Measurements from ENCODE around the gene FXN. TPM values are rescaled to one million over a fixed set of nuclear protein-coding genes. Genes with fewer than 3 reads are reported as not detected.

FXN gene
- total RNA-seq, 1 experiment from 2014 or later: 11.0 TPM

DNA sequence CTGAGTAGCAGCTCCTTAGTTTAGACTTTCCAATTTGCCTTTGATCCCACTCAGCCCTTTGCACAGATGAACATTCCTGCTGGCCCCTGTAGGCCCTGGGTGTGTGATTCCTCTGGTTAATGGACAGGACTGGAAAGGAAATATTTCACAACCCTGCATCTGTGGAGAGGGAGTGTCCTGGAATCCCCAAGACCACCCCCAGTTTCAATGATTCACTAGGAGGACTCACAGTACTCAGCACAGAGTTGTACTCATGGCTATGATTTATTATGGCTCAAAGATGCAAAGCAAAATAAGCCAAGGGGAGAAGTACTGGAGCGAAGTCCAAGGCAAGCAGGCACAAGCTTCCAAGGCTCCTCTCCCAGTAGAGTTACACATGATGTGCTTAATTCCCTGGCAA is 96.1 kb downstream of the FXN start:
- Histone ChIP-seq H3K36me3 (ENCODE audit: low read depth, low read length) (no peaks in the 10 kb centered on the region), H3K9me2 (replicated peaks; ENCODE audit: low read length) (no peaks in the 10 kb centered on the region), H3K27ac (ENCODE audit: low read length) (no peak overlapping the region), H3K27me3 (ENCODE audit: low read length) (no peaks in the 10 kb centered on the region), H4K20me1 (ENCODE audit: low read length) (no peaks in the 10 kb centered on the region), H2AFZ (ENCODE audit: low read length) (no peak overlapping the region), H3K4me1 (ENCODE audit: insufficient read depth, low read length) (peaks cover 21% of the 10 kb centered on the region), H3K9ac (ENCODE audit: low read length) (no peak overlapping the region), H3K4me3 (ENCODE audit: low read length) (no peak overlapping the region), H3K9me3 (ENCODE audit: low read length) (no peaks in the 10 kb centered on the region), H3K4me2 (ENCODE audit: low read length) (no peak overlapping the region; the same call in 1 of the 2 replicates), H3K79me2 (ENCODE audit: low read length) (peaks cover 82% of the 10 kb centered on the region), H3F3A (ENCODE audit: low read length, unreplicated experiment) (no peaks in the 10 kb centered on the region)
- no TSS peak for BruUV-seq (replicated peaks)
- ChIA-PET CTCF (interaction anchor here (0.6 kb wide), 1 partner anchor 81 kb away, joined by 4 read pairs; no protein-coding TSS in a partner anchor), POLR2A (ENCODE audit: unreplicated experiment) (interaction anchor here (0.6 kb wide), 1 partner anchor 9 kb away, joined by 3 read pairs; no protein-coding TSS in a partner anchor)
- peak; percentile 33 for DNase-seq
- TF ChIP-seq, protein P1, sequence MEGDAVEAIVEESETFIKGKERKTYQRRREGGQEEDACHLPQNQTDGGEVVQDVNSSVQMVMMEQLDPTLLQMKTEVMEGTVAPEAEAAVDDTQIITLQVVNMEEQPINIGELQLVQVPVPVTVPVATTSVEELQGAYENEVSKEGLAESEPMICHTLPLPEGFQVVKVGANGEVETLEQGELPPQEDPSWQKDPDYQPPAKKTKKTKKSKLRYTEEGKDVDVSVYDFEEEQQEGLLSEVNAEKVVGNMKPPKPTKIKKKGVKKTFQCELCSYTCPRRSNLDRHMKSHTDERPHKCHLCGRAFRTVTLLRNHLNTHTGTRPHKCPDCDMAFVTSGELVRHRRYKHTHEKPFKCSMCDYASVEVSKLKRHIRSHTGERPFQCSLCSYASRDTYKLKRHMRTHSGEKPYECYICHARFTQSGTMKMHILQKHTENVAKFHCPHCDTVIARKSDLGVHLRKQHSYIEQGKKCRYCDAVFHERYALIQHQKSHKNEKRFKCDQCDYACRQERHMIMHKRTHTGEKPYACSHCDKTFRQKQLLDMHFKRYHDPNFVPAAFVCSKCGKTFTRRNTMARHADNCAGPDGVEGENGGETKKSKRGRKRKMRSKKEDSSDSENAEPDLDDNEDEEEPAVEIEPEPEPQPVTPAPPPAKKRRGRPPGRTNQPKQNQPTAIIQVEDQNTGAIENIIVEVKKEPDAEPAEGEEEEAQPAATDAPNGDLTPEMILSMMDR (conservative IDR thresholded peaks at IDR 0.05; ENCODE audit: low read depth, low read length): no peak
- no peak for TF ChIP-seq EZH2phosphoT487 (IDR thresholded peaks at IDR 0.05; ENCODE audit: borderline replicate concordance, low read length)
- TF ChIP-seq EZH2 (IDR thresholded peaks at IDR 0.05; ENCODE audit: low read length, unreplicated experiment): no peak
- no peak for ATAC-seq
- intact Hi-C loops (cut with micrococcal nuclease): no loop called here

DNA sequence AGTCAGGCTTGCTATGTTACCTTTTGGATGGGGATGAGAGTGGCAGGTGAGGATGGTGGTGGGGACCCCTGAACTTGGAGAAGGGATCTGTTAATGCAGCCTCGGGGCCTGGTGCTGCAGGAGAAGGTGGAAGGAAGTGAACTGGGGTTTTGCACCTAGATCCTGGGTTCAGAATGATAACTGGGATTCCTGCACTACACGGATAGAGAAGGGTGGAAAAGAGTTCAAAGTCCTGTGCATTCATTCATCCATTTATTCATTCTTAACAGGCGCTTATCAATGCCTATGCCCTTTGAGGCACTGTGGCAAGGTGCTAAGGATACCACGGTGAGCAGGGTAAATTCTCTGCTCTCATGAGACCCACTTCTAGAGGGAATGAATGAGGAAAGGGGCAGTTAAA is 96.8 kb downstream of the FXN start:
- Histone ChIP-seq H3F3A (ENCODE audit: low read length, unreplicated experiment) (no peaks in the 10 kb centered on the region), H4K20me1 (ENCODE audit: low read length) (no peaks in the 10 kb centered on the region), H3K27me3 (ENCODE audit: low read length) (no peaks in the 10 kb centered on the region), H3K9me3 (ENCODE audit: low read length) (no peaks in the 10 kb centered on the region), H3K4me3 (ENCODE audit: low read length) (no peak overlapping the region), H3K9ac (ENCODE audit: low read length) (no peak overlapping the region), H3K36me3 (ENCODE audit: low read depth, low read length) (no peaks in the 10 kb centered on the region), H3K27ac (ENCODE audit: low read length) (no peak overlapping the region), H3K4me1 (ENCODE audit: insufficient read depth, low read length) (peaks cover 21% of the 10 kb centered on the region), H3K79me2 (ENCODE audit: low read length) (peaks cover 85% of the 10 kb centered on the region), H3K9me2 (replicated peaks; ENCODE audit: low read length) (no peaks in the 10 kb centered on the region), H3K4me2 (ENCODE audit: low read length) (no peak overlapping the region), H2AFZ (ENCODE audit: low read length) (no peak overlapping the region)
- ChIA-PET POLR2A (ENCODE audit: unreplicated experiment) (interaction anchor here (0.6 kb wide), 1 partner anchor 10 kb away, joined by 3 read pairs; no protein-coding TSS in a partner anchor), CTCF (no interaction called here)
- ATAC-seq (no peak), DNase-seq (no peak)
- BruUV-seq (replicated peaks): no TSS peak
- TF ChIP-seq EZH2phosphoT487 (IDR thresholded peaks at IDR 0.05; ENCODE audit: borderline replicate concordance, low read length) (no peak), EZH2 (IDR thresholded peaks at IDR 0.05; ENCODE audit: low read length, unreplicated experiment) (no peak)
- TF ChIP-seq, protein P1 (conservative IDR thresholded peaks at IDR 0.05; ENCODE audit: low read depth, low read length): no peak
- intact Hi-C loops (cut with micrococcal nuclease): no loop called here

DNA sequence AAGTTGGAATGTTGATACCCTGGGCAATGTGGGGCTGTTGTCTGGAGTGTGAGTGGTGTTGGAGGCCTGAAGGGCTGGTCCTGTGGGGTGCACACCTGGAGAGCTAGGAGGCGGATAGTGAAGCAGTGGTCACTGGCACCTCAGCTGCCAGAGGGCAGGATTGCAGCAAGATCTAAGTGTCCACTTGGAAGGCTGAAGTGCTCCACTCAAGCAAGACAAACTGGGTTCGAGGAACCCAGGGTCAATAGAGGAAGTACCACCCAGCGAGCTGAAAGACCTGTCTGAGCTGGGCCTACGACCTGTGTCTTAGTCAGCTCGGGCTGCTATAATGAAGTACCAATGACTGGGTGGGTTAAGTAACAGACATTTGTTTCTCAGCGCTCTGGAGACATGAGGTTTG is 98.9 kb downstream of the FXN start:
- Histone ChIP-seq H3K27me3 (ENCODE audit: low read length) (no peaks in the 10 kb centered on the region), H3K9me3 (ENCODE audit: low read length) (no peaks in the 10 kb centered on the region), H3K79me2 (ENCODE audit: low read length) (peaks cover 87% of the 10 kb centered on the region), H2AFZ (ENCODE audit: low read length) (no peak overlapping the region), H4K20me1 (ENCODE audit: low read length) (no peaks in the 10 kb centered on the region), H3K36me3 (ENCODE audit: low read depth, low read length) (peaks cover 6% of the 10 kb centered on the region; the same call in 1 of the 2 replicates), H3K9ac (ENCODE audit: low read length) (no peak overlapping the region), H3K4me3 (ENCODE audit: low read length) (no peak overlapping the region), H3F3A (ENCODE audit: low read length, unreplicated experiment) (no peaks in the 10 kb centered on the region), H3K27ac (ENCODE audit: low read length) (no peak overlapping the region), H3K4me2 (ENCODE audit: low read length) (no peak overlapping the region), H3K9me2 (replicated peaks; ENCODE audit: low read length) (no peaks in the 10 kb centered on the region), H3K4me1 (ENCODE audit: insufficient read depth, low read length) (peaks cover 21% of the 10 kb centered on the region)
- ATAC-seq (no peak), DNase-seq (no peak)
- intact Hi-C loops (cut with micrococcal nuclease): no loop called here
- ChIA-PET CTCF (no interaction called here), POLR2A (ENCODE audit: unreplicated experiment) (no interaction called here)
- TF ChIP-seq, protein P1 (conservative IDR thresholded peaks at IDR 0.05; ENCODE audit: low read depth, low read length): no peak
- TF ChIP-seq EZH2 (IDR thresholded peaks at IDR 0.05; ENCODE audit: low read length, unreplicated experiment): no peak
- BruUV-seq (replicated peaks): no TSS peak
